Neural cell (in vitro differentiated cells): Measurements from ENCODE around the gene PIK3R6. TPM values are rescaled to one million over a fixed set of nuclear protein-coding genes. Genes with fewer than 3 reads are reported as not detected.

Experiments used
- H2AFZ ChIP-seq: fragments of 200-600, 300-800 bp; sonication (generic), shearing (Covaris generic); 2 replicates; pipeline ENCODE4 v1.6.0; 2014; ENCODE audit warnings: low read depth, mild to moderate bottlenecking, antibody characterized with exemption, low read length, moderate library complexity
- H3F3A ChIP-seq: fragments of 200-600 bp; shearing (Covaris generic); 2 replicates; pipeline ENCODE4 v1.6.1; 2016; ENCODE audit warnings: mild to moderate bottlenecking, moderate library complexity, mixed read lengths, antibody characterized with exemption, low read length; ENCODE audit not compliant: insufficient read depth, poor library complexity, severe bottlenecking
- H3K27ac ChIP-seq: fragments of 200-600, 300-800 bp; sonication (generic), shearing (Covaris generic); 2 replicates; pipeline ENCODE4 v1.5.1; 2014; ENCODE audit warnings: mild to moderate bottlenecking, low read length, moderate library complexity
- H3K27me3 ChIP-seq: fragments of 300-800, 200-600 bp; sonication (generic), shearing (Covaris generic); 2 replicates; pipeline ENCODE4 v1.6.0; 2014; ENCODE audit warnings: mild to moderate bottlenecking, low read depth, low read length, moderate library complexity; ENCODE audit not compliant: insufficient read depth
- H3K36me3 ChIP-seq: fragments of 300-800, 200-600 bp; sonication (generic), shearing (Covaris generic); 2 replicates; pipeline ENCODE4 v1.5.1; 2014; ENCODE audit warnings: mild to moderate bottlenecking, antibody characterized with exemption, low read length, moderate library complexity; ENCODE audit not compliant: insufficient read depth
- H3K4me2 ChIP-seq: fragments of 300-800, 200-600 bp; sonication (generic), shearing (Covaris generic); 2 replicates; pipeline ENCODE4 v1.6.0; 2014; ENCODE audit warnings: mild to moderate bottlenecking, low read length
- H3K4me3 ChIP-seq: fragments of 300-800, 200-600 bp; sonication (generic), shearing (Covaris generic); 2 replicates; pipeline ENCODE4 v1.5.1; 2014; ENCODE audit warnings: mild to moderate bottlenecking, low read length, moderate library complexity
- H3K79me2 ChIP-seq: fragments of 200-600 bp; shearing (Covaris generic); replicated peaks from 2 replicates; pipeline ENCODE4 v1.6.0; 2014; ENCODE audit warnings: mild to moderate bottlenecking, low read length, moderate library complexity; ENCODE audit not compliant: insufficient read depth
- H3K9ac ChIP-seq: fragments of 300-800, 200-600 bp; sonication (generic), shearing (Covaris generic); 2 replicates; pipeline ENCODE4 v1.6.1; 2016; ENCODE audit warnings: mild to moderate bottlenecking, low read length, mixed read lengths
- H3K9me2 ChIP-seq: fragments of 200-600 bp; shearing (Covaris generic); 2 replicates; pipeline ENCODE4 v1.6.1; 2016; ENCODE audit warnings: mild to moderate bottlenecking, low read length, mixed read lengths; ENCODE audit not compliant: insufficient read depth
- H3K9me3 ChIP-seq: fragments of 200-600, 300-800 bp; sonication (generic), shearing (Covaris generic); 2 replicates; pipeline ENCODE4 v1.6.1; 2016; ENCODE audit warnings: mild to moderate bottlenecking, mixed run types, low read length, moderate library complexity, mixed read lengths
- H4K20me1 ChIP-seq: fragments of 200-600 bp; shearing (Covaris generic); 2 replicates; pipeline ENCODE4 v1.6.1; 2016; ENCODE audit warnings: mild to moderate bottlenecking, mixed run types; ENCODE audit not compliant: insufficient read depth
- CTCF ChIP-seq: fragments of 450-650 bp; IDR thresholded peaks from 2 replicates; pipeline ENCODE4 v1.5.1; 2014; ENCODE audit warnings: antibody characterized with exemption, mild to moderate bottlenecking, moderate library complexity; ENCODE audit not compliant: poor library complexity, severe bottlenecking
- EP300 ChIP-seq: fragments of 450-650 bp; conservative IDR thresholded peaks from 2 replicates; pipeline ENCODE4 v1.6.1; 2014; ENCODE audit warnings: antibody characterized with exemption, mild to moderate bottlenecking, moderate library complexity; ENCODE audit not compliant: poor library complexity, severe bottlenecking
- EZH2 ChIP-seq: fragments of 200-600, 300-800 bp; shearing (Covaris generic), sonication (generic); IDR thresholded peaks from 2 replicates; pipeline ENCODE4 v1.6.1; 2014; ENCODE audit warnings: antibody characterized with exemption, low read length, borderline replicate concordance, mild to moderate bottlenecking; ENCODE audit not compliant: insufficient read depth, poor library complexity, severe bottlenecking
- MXI1 ChIP-seq: fragments of 450-650 bp; conservative IDR thresholded peaks from 2 replicates; pipeline ENCODE4 v1.6.1; 2014; ENCODE audit warnings: antibody characterized with exemption, mild to moderate bottlenecking; ENCODE audit not compliant: poor library complexity, severe bottlenecking
- POLR2AphosphoS5 ChIP-seq: IDR thresholded peaks from 2 replicates; pipeline ENCODE4 v1.6.1; 2012
- RAD21 ChIP-seq: fragments of 450-650 bp; conservative IDR thresholded peaks from 2 replicates; pipeline ENCODE4 v1.6.1; 2014; ENCODE audit warnings: antibody characterized with exemption, mild to moderate bottlenecking, moderate library complexity
- SMC3 ChIP-seq: fragments of 450-650 bp; conservative IDR thresholded peaks from 2 replicates; pipeline ENCODE4 v1.6.1; 2014; ENCODE audit warnings: antibody characterized with exemption, mild to moderate bottlenecking, moderate library complexity; ENCODE audit not compliant: poor library complexity
- TAF1 ChIP-seq: IDR thresholded peaks from 2 replicates; pipeline ENCODE4 v1.6.1; 2012; ENCODE audit warnings: low read depth
- polyA plus RNA-seq: library from polyadenylated mRNA; depleted of rRNA; stranded (reverse); fragments of >200 nt; gene quantifications from 2 replicates; pipeline ENCODE4 v1.2.3, GENCODE V29; 2014
- TF ChIP-seq, protein P1 (sequence below): IDR thresholded peaks from 2 replicates; pipeline ENCODE4 v1.6.1; 2012; ENCODE audit warnings: borderline replicate concordance

PIK3R6 gene
- polyA plus RNA-seq, 1 donor from 2014 or later: not detected

DNA sequence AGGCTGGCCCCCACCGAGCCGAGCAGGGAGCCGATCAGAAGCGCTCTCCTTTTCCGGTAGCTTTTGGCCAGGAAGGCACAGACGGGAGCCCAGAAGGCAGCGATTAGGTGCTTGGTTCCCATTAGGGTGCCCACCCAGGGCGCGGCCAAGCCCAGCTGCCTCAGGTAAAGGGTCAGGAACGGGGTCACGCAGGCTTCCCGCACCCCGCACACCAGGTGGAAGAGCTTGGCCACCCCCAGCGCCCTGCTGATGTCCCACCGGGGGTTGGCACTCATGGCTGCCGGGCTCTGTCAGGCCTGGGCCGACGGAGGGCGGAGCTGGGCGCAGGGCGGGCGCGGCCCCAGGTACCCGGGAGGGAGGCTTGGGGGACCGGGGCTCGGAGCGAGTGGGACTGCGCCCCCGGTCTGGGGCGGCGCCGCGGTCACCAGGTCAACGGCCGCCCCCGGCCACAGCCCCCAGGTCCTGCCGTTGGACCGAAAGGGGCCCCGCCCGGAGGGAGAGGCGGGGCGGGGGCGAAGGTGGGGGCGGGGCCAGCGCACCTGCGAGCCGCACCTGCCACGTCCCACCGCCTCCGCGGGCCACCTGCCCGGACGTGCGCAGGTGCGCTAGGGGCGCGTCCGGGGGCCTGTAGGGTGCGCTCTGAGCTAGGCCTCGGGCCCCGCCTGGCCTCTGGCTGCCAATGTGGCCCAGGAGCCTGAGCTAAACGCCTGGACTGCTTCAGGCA, 68.5 kb downstream of the PIK3R6 start, which contains the start of gene MFSD6L:
TSS of gene MFSD6L (minus strand) at position 520 of the 724 bp plus-strand sequence. CDS start at position 275, 245 bp downstream.
- no peak within 1 kb of the TSS for H3K4me3 ChIP-seq
- no peak within 1 kb of the TSS for H2AFZ ChIP-seq
- H3K79me2 ChIP-seq: no peaks in the 10 kb centered on the region

DNA sequence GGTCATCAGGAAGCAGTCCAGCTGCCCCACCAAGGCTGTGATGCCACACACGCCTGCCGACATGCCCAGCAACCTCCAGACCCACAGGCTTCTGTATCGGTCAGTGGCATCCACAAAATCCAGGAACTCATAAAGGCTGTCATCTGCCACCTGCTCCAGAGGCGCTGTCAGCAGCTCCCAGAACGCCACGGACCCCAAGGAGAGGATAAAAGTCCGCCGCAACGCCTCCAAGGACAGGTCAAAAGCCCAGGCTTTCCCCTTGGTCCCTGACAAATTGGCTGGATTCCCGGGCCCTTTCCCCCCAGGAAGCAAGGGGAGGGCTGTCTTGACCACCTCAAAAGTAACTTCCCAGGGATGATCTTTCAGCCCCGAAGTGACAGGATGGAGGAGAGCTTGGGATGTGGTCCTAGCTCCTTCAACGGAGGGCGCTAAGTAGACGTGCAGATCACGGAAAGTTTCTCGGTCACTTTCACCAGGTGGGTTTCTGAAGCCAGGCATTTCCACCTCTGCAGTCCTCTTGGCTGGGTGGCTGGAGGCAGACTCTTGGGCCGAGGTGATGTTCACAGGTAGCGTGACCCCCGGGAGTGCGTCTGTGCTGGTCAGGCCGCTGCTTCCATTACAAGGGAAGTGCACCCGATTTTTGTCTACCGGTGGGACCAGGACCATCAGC, 69.2 kb downstream of the PIK3R6 start:
- no peaks in the 10 kb centered on the region for H3K36me3 ChIP-seq
- H3K79me2 ChIP-seq: no peaks in the 10 kb centered on the region
- no peak overlapping the region for H3K4me3 ChIP-seq
- H3K4me2 ChIP-seq: no peak overlapping the region
- TF ChIP-seq RAD21: no peak
- no peak for TF ChIP-seq EP300
- TF ChIP-seq, protein P1, sequence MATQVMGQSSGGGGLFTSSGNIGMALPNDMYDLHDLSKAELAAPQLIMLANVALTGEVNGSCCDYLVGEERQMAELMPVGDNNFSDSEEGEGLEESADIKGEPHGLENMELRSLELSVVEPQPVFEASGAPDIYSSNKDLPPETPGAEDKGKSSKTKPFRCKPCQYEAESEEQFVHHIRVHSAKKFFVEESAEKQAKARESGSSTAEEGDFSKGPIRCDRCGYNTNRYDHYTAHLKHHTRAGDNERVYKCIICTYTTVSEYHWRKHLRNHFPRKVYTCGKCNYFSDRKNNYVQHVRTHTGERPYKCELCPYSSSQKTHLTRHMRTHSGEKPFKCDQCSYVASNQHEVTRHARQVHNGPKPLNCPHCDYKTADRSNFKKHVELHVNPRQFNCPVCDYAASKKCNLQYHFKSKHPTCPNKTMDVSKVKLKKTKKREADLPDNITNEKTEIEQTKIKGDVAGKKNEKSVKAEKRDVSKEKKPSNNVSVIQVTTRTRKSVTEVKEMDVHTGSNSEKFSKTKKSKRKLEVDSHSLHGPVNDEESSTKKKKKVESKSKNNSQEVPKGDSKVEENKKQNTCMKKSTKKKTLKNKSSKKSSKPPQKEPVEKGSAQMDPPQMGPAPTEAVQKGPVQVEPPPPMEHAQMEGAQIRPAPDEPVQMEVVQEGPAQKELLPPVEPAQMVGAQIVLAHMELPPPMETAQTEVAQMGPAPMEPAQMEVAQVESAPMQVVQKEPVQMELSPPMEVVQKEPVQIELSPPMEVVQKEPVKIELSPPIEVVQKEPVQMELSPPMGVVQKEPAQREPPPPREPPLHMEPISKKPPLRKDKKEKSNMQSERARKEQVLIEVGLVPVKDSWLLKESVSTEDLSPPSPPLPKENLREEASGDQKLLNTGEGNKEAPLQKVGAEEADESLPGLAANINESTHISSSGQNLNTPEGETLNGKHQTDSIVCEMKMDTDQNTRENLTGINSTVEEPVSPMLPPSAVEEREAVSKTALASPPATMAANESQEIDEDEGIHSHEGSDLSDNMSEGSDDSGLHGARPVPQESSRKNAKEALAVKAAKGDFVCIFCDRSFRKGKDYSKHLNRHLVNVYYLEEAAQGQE: no peak
- no peak overlapping the region for H3K9ac ChIP-seq
- no peak overlapping the region for H2AFZ ChIP-seq
- no peaks in the 10 kb centered on the region for H3F3A ChIP-seq
- peaks cover 18% of the 10 kb centered on the region for H3K27me3 ChIP-seq
- no peaks in the 10 kb centered on the region for H3K9me3 ChIP-seq
- H4K20me1 ChIP-seq: no peaks in the 10 kb centered on the region
- H3K27ac ChIP-seq: no peak overlapping the region
- H3K9me2 ChIP-seq: no peaks in the 10 kb centered on the region

More for the DNA sequence above, 68.5 kb downstream of the PIK3R6 start, which contains the start of gene MFSD6L:
- no peaks in the 10 kb centered on the region for H3K9me2 ChIP-seq
- no peak for TF ChIP-seq SMC3
- TF ChIP-seq POLR2AphosphoS5: no peak
- no peak for TF ChIP-seq MXI1
- TF ChIP-seq TAF1: no peak
- TF ChIP-seq CTCF: no peak
- TF ChIP-seq, protein P1: no peak
- no peak for TF ChIP-seq RAD21
- TF ChIP-seq EP300: no peak
- no peak for TF ChIP-seq EZH2
- no peaks in the 10 kb centered on the region for H3K9me3 ChIP-seq
- H3K9ac ChIP-seq: no peak within 1 kb of the TSS
- no peak within 1 kb of the TSS for H3K4me2 ChIP-seq
- H3K27ac ChIP-seq: no peak within 1 kb of the TSS
- H4K20me1 ChIP-seq: no peaks in the 10 kb centered on the region
- no peaks in the 10 kb centered on the region for H3K36me3 ChIP-seq
- peaks cover 18% of the 10 kb centered on the region for H3K27me3 ChIP-seq
- no peaks in the 10 kb centered on the region for H3F3A ChIP-seq
